HuH-7.5 (cell line): ENCODE measurements around the gene JKAMP.
A peak's percentile ranks its signal among the peaks of the same experiment; 100 is the strongest.
"Not testable (repeated sequence)": the region's sequence is repeated elsewhere in the genome, so short reads cannot be mapped to it uniquely, and the experiment has no call there.

Experiments
- DNase-seq: peaks from one replicate; pipeline ENCODE4 v3.0.0; 2011; ENCODE audit warnings: low spot score

JKAMP gene

GRCh38 chr14:59483819-59484638 is at the start of gene JKAMP, which contains the start of gene L3HYPDH:
JKAMP (plus strand) TSS chr14:59484517; CDS start chr14:59484590, 73 bp downstream.
L3HYPDH (minus strand) TSS chr14:59484408; CDS start chr14:59484316, 92 bp downstream.
- peak; percentile 84 for DNase-seq

GRCh38 chr14:59435101-59435500 is 49.2 kb upstream of the JKAMP start:
- DNase-seq = no peak

- DNase-seq = no peak
Observed at GRCh38 chr14:59435987-59436386, 48.3 kb upstream of the JKAMP start.

GRCh38 chr14:59438195-59438647 is 46.1 kb upstream of the JKAMP start:
- DNase-seq = no peak

- no peak for DNase-seq
Observed at GRCh38 chr14:59439256-59439965, 44.9 kb upstream of the JKAMP start.

- not testable (repeated sequence) for DNase-seq
Observed at GRCh38 chr14:59448673-59449072, 35.6 kb upstream of the JKAMP start.

GRCh38 chr14:59450716-59451115 is 33.6 kb upstream of the JKAMP start:
- no peak for DNase-seq

- no peak for DNase-seq
Observed at GRCh38 chr14:59451849-59452248, 32.5 kb upstream of the JKAMP start.

GRCh38 chr14:59454139-59454538 is 30.2 kb upstream of the JKAMP start:
- DNase-seq = no peak

GRCh38 chr14:59455411-59455810 is 28.9 kb upstream of the JKAMP start:
- no peak for DNase-seq

GRCh38 chr14:59458486-59458885 is 25.8 kb upstream of the JKAMP start:
- no peak for DNase-seq

- no peak for DNase-seq
Observed at GRCh38 chr14:59460378-59460777, 23.9 kb upstream of the JKAMP start.

- no peak for DNase-seq
Observed at GRCh38 chr14:59461891-59462290, 22.4 kb upstream of the JKAMP start.

GRCh38 chr14:59463787-59464485 is 20.4 kb upstream of the JKAMP start:
- peak; percentile 33 for DNase-seq

GRCh38 chr14:59464486-59465315 is 19.6 kb upstream of the JKAMP start:
- DNase-seq = peak; percentile 58

- DNase-seq = no peak
Observed at GRCh38 chr14:59465316-59466135, 18.8 kb upstream of the JKAMP start, which contains the start of gene GPR135. GPR135 (minus strand) TSS chr14:59465380; CDS start chr14:59465226, 154 bp downstream.

GRCh38 chr14:59474172-59474571 is 10.1 kb upstream of the JKAMP start:
- no peak for DNase-seq

GRCh38 chr14:59475709-59476108 is 8.6 kb upstream of the JKAMP start:
- DNase-seq = no peak

GRCh38 chr14:59478540-59478939 is 5.8 kb upstream of the JKAMP start:
- DNase-seq = no peak

- no peak for DNase-seq
Observed at GRCh38 chr14:59480166-59480565, 4.2 kb upstream of the JKAMP start.

- no peak for DNase-seq
Observed at GRCh38 chr14:59481407-59481806, 2.9 kb upstream of the JKAMP start.
